Liver (tissue), 9 donors: ENCODE measurements around the gene TUBA4A. TPM values are rescaled to one million over a fixed set of nuclear protein-coding genes. Genes with fewer than 3 reads are reported as not detected.

Experiments
- DNase-seq: peaks from one replicate; pipeline ENCODE4 v3.0.0-alpha.2; 2017; ENCODE audit warnings: low spot score
- H3K27ac ChIP-seq, 2 donors: one replicate each; pipeline ENCODE4 v1.7.0; 2013; ENCODE audit warnings: inconsistent platforms in 2 of 2, low read length in 2 of 2, control low read depth in 1 of 2, low read depth in 1 of 2, mild to moderate bottlenecking in 1 of 2
- H3K27me3 ChIP-seq, 4 donors: one replicate each; pipeline versions ENCODE4 v1.6.1 to v1.7.0; 2013; ENCODE audit warnings: low read length in 3 of 4, inconsistent platforms in 1 of 4, mild to moderate bottlenecking in 1 of 4, moderate library complexity in 1 of 4; ENCODE audit not compliant: control insufficient read depth in 4 of 4, insufficient read depth in 4 of 4
- H3K36me3 ChIP-seq, 4 donors: one replicate each; pipeline versions ENCODE4 v1.6.1 to v1.7.0; 2013; ENCODE audit warnings: low read length in 3 of 4, mild to moderate bottlenecking in 3 of 4, low read depth in 1 of 4, moderate library complexity in 1 of 4; ENCODE audit not compliant: control insufficient read depth in 4 of 4, insufficient read depth in 3 of 4
- H3K4me1 ChIP-seq, 4 donors: one replicate each; pipeline versions ENCODE4 v1.6.1 to v1.7.0; 2013; ENCODE audit warnings: low read length in 3 of 4, mild to moderate bottlenecking in 3 of 4, moderate library complexity in 1 of 4; ENCODE audit not compliant: control insufficient read depth in 4 of 4, insufficient read depth in 4 of 4
- H3K4me3 ChIP-seq, 3 donors: one replicate each; pipeline versions ENCODE4 v1.6.1 to v1.7.0; 2013; ENCODE audit warnings: low read length in 3 of 3, control low read depth in 1 of 3, low read depth in 1 of 3, mild to moderate bottlenecking in 1 of 3
- H3K9ac ChIP-seq, 2 donors: one replicate each; pipeline ENCODE4 v1.7.0; 2013; ENCODE audit warnings: low read length in 2 of 2, mild to moderate bottlenecking in 2 of 2, moderate library complexity in 2 of 2, control low read depth in 1 of 2, low read depth in 1 of 2
- H3K9me3 ChIP-seq, 4 donors: one replicate each; pipeline versions ENCODE4 v1.6.1 to v1.7.0; 2013; ENCODE audit warnings: low read length in 3 of 4; ENCODE audit not compliant: control insufficient read depth in 4 of 4
- FOXA1 ChIP-seq: IDR thresholded peaks from 2 replicates; pipeline ENCODE4 v1.6.1; 2016; ENCODE audit warnings: antibody characterized with exemption
- FOXA2 ChIP-seq: IDR thresholded peaks from 2 replicates; pipeline ENCODE4 v1.6.1; 2016; ENCODE audit warnings: antibody characterized with exemption
- GABPA ChIP-seq, 2 donors: IDR thresholded peaks in 1 of 2; conservative IDR thresholded peaks in 1 of 2; 2 replicates each; pipeline ENCODE4 v1.6.1; 2016; ENCODE audit warnings: antibody characterized with exemption in 2 of 2, mild to moderate bottlenecking in 1 of 2, moderate library complexity in 1 of 2
- HNF4A ChIP-seq, 2 donors: conservative IDR thresholded peaks; 2 replicates each; pipeline ENCODE4 v1.6.1; 2016; ENCODE audit warnings: antibody characterized with exemption in 2 of 2, mild to moderate bottlenecking in 2 of 2
- JUND ChIP-seq, 2 donors: IDR thresholded peaks; 2 replicates each; pipeline ENCODE4 v1.6.1; 2016; ENCODE audit warnings: antibody characterized with exemption in 2 of 2
- RAD21 ChIP-seq, 2 donors: IDR thresholded peaks; 2 replicates each; pipeline ENCODE4 v1.6.1; 2016; ENCODE audit warnings: antibody characterized with exemption in 2 of 2, mild to moderate bottlenecking in 2 of 2
- SP1 ChIP-seq: IDR thresholded peaks from 2 replicates; pipeline ENCODE4 v1.6.1; 2018; ENCODE audit warnings: antibody characterized with exemption, mild to moderate bottlenecking
- TAF1 ChIP-seq: conservative IDR thresholded peaks from 2 replicates; pipeline ENCODE4 v1.6.1; 2016; ENCODE audit warnings: antibody characterized with exemption, mild to moderate bottlenecking
- whole genome bisulfite sequencing: extraction: QIAGEN DNeasy Blood & Tissue Kit; methylation state at CpG from one replicate; pipeline ENCODE4 v1.1.7; 2013; 5-methylcytosine and 5-hydroxymethylcytosine counted together
- polyA plus RNA-seq, 2 donors: library from polyadenylated mRNA; stranded (reverse) in 1 of 2; unstranded in 1 of 2; fragments of 200-250 nt in 1 of 2; fragments of >200 nt in 1 of 2; fragmentation: Nextera tagmentation in 1 of 2; extraction: Ambion mirVana in 1 of 2; gene quantifications; one replicate each; pipeline versions ENCODE4 v1.2.1 to v1.2.3, GENCODE V29; 2013 to 2015
- total RNA-seq, 2 donors: library from RNA; depleted of rRNA; stranded (reverse); fragments of >200 nt; gene quantifications; one replicate each; pipeline ENCODE4 v1.2.3, GENCODE V29; 2014
- TF ChIP-seq, protein P1 (sequence below): IDR thresholded peaks from 2 replicates; pipeline ENCODE4 v1.6.1; 2016; ENCODE audit warnings: antibody characterized with exemption
- TF ChIP-seq, protein P2 (sequence below): IDR thresholded peaks from 2 replicates; pipeline ENCODE4 v1.6.1; 2016; ENCODE audit warnings: antibody characterized with exemption
- TF ChIP-seq, protein P3 (sequence below): IDR thresholded peaks from 2 replicates; pipeline ENCODE4 v1.6.1; 2016; ENCODE audit warnings: antibody characterized with exemption
- TF ChIP-seq, protein P4 (sequence below): IDR thresholded peaks from 2 replicates; pipeline ENCODE4 v1.6.1; 2016; ENCODE audit warnings: antibody characterized with exemption, mild to moderate bottlenecking
- donor health status: healthy.
- donor health status: healthy.
- donor health status: healthy.
- donor health status: healthy.
- donor health status: healthy.

The TUBA4A gene
- total and polyA plus RNA-seq, 4 donors: 16.2 to 63.1 (median 31.6) TPM

DNA sequence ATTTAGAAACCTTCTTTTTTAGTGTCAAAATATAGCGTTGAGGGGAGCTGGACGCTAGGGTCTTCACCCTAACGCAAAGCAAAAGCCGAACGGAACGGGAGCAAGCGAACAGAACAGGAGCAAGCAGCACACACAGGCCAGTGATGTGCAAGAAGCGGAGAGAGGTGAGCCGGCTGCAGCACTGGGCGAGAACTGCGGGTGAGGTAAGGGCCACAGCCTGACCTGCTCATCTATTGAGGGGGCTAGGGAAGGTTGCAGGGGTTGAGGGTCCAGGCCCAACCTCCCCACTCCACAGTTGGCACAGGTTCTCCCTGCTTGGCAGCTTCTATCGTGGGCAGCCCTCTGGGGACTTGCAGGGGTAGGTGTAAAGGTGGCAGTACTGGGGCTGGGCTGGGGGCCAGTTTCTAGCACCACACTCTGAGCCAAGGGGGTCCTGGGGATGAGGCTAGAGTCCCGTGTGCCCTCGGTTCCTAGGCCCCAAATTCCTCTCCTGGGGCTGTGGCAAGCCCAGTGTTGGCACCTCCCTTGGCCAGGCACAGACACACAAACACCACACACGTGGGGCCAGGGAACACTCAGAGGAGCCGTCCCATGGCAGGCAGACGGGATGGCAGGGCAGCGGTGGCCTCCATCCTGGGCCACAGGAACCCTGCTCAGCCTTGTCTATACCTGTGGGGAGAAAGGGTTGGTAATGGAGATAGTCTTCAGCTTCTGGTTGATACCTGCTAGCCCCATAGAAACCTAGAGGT lies 33.8 kb downstream of the TUBA4A start:
- WGBS: 95% methylated on average over 18 of the region's 18 CpGs
- Histone ChIP-seq H3K4me3 (no peak overlapping the region), H3K9me3 (no peaks in the 10 kb centered on the region), H3K27me3 (no peaks in the 10 kb centered on the region), H3K9ac (no peak overlapping the region), H3K4me1 (peaks cover 5 to 27% (median 19%) of the 10 kb centered on the region in 4 donors), H3K36me3 (peaks cover 21 to 45% (median 40%) of the 10 kb centered on the region in 4 donors), H3K27ac (no peak overlapping the region)
- TF ChIP-seq, protein P1, sequence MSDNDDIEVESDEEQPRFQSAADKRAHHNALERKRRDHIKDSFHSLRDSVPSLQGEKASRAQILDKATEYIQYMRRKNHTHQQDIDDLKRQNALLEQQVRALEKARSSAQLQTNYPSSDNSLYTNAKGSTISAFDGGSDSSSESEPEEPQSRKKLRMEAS: no peak
- no peak for TF ChIP-seq RAD21 (IDR thresholded peaks at IDR 0.05)
- no peak for TF ChIP-seq GABPA (IDR thresholded peaks at IDR 0.05 in 1 of 2, conservative IDR thresholded peaks at IDR 0.05 in 1 of 2)
- TF ChIP-seq, protein P2, sequence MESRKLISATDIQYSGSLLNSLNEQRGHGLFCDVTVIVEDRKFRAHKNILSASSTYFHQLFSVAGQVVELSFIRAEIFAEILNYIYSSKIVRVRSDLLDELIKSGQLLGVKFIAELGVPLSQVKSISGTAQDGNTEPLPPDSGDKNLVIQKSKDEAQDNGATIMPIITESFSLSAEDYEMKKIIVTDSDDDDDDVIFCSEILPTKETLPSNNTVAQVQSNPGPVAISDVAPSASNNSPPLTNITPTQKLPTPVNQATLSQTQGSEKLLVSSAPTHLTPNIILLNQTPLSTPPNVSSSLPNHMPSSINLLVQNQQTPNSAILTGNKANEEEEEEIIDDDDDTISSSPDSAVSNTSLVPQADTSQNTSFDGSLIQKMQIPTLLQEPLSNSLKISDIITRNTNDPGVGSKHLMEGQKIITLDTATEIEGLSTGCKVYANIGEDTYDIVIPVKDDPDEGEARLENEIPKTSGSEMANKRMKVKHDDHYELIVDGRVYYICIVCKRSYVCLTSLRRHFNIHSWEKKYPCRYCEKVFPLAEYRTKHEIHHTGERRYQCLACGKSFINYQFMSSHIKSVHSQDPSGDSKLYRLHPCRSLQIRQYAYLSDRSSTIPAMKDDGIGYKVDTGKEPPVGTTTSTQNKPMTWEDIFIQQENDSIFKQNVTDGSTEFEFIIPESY: no peak
- no peak for TF ChIP-seq JUND (IDR thresholded peaks at IDR 0.05)
- no peak for TF ChIP-seq TAF1
- TF ChIP-seq FOXA2: no peak
- TF ChIP-seq HNF4A (conservative IDR thresholded peaks at IDR 0.05): no peak
- no peak for DNase-seq

DNA sequence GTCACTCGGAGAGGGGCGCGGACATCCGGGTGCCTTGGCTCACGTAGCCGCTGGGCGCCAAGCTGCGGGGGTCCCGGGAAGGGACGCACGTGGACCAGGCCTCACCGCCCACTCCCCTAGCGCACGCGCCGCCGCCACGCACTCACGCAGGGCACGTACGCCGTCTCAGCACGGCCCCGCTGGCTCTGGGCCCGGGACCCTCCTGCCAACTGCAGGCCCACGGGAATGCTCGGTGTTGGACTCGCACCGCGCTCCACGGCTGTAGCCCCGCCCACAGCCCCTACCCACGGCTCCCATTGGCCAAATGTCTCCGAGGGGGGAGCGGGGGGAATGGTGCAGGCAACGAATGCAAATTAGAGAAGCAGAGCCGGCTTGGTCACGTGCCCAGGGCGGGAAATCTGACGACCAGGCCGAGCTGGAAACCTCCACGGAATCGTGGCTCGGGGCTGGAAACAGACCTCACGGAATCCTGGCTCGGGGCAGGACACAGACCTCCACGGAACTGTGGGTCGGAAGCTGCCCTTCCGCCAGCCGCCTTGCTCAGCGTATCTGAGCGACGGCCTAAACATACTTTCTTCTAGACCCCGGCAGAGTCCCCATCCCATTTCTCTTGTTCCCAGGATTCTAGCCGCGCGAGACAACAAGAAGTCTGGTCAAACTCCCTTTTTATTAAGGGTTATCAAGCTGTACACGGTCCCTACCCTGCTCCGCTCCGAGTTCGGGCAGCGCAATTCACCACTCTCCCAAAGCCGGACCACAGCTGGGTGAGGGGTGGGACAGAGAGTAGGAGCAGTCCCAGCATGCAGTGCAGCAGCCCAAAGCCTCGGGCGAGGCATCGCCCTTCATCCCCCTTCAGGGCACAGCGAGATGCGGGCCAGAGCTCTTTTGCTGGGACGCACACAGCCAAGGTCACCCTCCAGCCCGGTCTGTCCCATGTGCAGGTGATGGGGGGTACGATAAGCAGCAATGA lies 34.7 kb downstream of the TUBA4A start, which contains the start of gene ABCB6:
ABCB6 (minus strand) TSS at position 227 of the 970 bp plus-strand sequence. CDS start 285 bp downstream, outside the sequence.
- TF ChIP-seq, protein P3, sequence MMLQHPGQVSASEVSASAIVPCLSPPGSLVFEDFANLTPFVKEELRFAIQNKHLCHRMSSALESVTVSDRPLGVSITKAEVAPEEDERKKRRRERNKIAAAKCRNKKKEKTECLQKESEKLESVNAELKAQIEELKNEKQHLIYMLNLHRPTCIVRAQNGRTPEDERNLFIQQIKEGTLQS: no peak
- TF ChIP-seq SP1 (peak; percentile 70), FOXA1 (no peak)
- TF ChIP-seq, protein P4, sequence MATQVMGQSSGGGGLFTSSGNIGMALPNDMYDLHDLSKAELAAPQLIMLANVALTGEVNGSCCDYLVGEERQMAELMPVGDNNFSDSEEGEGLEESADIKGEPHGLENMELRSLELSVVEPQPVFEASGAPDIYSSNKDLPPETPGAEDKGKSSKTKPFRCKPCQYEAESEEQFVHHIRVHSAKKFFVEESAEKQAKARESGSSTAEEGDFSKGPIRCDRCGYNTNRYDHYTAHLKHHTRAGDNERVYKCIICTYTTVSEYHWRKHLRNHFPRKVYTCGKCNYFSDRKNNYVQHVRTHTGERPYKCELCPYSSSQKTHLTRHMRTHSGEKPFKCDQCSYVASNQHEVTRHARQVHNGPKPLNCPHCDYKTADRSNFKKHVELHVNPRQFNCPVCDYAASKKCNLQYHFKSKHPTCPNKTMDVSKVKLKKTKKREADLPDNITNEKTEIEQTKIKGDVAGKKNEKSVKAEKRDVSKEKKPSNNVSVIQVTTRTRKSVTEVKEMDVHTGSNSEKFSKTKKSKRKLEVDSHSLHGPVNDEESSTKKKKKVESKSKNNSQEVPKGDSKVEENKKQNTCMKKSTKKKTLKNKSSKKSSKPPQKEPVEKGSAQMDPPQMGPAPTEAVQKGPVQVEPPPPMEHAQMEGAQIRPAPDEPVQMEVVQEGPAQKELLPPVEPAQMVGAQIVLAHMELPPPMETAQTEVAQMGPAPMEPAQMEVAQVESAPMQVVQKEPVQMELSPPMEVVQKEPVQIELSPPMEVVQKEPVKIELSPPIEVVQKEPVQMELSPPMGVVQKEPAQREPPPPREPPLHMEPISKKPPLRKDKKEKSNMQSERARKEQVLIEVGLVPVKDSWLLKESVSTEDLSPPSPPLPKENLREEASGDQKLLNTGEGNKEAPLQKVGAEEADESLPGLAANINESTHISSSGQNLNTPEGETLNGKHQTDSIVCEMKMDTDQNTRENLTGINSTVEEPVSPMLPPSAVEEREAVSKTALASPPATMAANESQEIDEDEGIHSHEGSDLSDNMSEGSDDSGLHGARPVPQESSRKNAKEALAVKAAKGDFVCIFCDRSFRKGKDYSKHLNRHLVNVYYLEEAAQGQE: peak; percentile 50
- DNase-seq: peak; percentile 97
- H3K9me3 ChIP-seq: no peaks in the 10 kb centered on the region
- H3K27me3 ChIP-seq: no peaks in the 10 kb centered on the region
- peak within 1 kb of the TSS; percentile 85 to 92 for H3K27ac ChIP-seq
- 16% methylated on average over 71 of the region's 71 CpGs for WGBS
- peaks cover 17 to 43% (median 35%) of the 10 kb centered on the region in 4 donors for H3K36me3 ChIP-seq
- peak within 1 kb of the TSS; percentile 10 to 48 for H3K9ac ChIP-seq
- H3K4me3 ChIP-seq: peak within 1 kb of the TSS; percentile 51 to 64 (median 52)
- H3K4me1 ChIP-seq: peaks cover 5 to 27% (median 19%) of the 10 kb centered on the region in 4 donors
